Epithelial cell of proximal tubule (primary cell): Measurements from ENCODE around the gene VKORC1L1. TPM values are rescaled to one million over a fixed set of nuclear protein-coding genes. Genes with fewer than 3 reads are reported as not detected.
A peak's percentile ranks its signal among the peaks of the same experiment; 100 is the strongest.
"Not testable (repeated sequence)": the region's sequence is repeated elsewhere in the genome, so short reads cannot be mapped to it uniquely, and the experiment has no call there.

ENCODE experiments used
- DNase-seq: peaks from one replicate; pipeline ENCODE4 v3.0.0-alpha.2; 2011; ENCODE audit warnings: low read depth
- H3K4me3 ChIP-seq: 2 replicates; pipeline ENCODE4 v1.5.1; 2011; ENCODE audit warnings: low read depth, mild to moderate bottlenecking, low read length
- total RNA-seq: library from RNA; depleted of rRNA; stranded (reverse); fragments of >200 nt; gene quantifications from 2 replicates; pipeline ENCODE4 v1.2.3, GENCODE V29; 2015
- TF ChIP-seq, protein P1 (sequence below): conservative IDR thresholded peaks from 2 replicates; pipeline ENCODE4 v1.5.1; 2012; ENCODE audit warnings: low read depth, mild to moderate bottlenecking, low read length

The VKORC1L1 gene
- total RNA-seq, 1 donor from 2014 or later = 13.8 TPM

DNA sequence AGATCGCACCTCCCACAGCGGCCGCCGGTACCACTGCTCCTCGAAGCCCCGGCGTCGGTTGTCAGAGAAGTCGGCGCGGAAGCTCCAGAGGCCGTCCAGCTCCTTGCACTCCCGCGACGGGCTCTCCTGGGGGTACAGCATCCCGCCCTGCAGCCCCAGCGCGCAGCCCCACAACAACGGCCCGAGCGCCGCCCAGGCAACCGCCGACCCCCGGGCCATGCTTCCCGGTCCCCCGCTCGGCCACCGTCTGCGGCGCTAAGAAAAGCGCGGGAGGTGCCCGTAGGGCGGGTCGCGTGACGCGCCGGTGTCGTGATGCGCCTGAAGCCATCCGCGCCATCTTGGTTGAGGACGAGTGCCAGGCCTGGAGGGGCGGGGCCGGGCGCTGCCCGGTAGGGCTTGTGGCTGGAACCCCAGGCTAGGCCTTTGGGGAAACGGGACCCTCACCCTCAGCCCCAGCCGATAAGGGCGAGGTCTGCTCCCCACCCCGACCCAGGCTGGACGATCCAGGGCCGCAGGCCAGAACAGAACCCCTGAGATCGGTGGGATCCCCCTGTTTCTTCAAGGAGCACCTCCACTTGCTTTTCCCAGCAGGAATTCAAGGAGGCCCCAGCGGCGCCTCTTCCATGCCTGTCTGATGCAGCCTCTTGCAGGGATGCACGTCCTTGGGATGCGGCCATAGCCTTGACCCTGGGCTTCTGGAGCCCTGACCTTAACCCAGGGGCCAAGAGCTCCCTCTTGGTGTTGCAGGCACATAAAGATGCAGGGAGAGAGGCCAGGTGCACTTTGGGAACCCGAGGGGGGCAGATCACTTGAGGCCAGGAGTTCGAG, 109.3 kb downstream of the VKORC1L1 start, which contains the start of gene GUSB:
GUSB (minus strand) TSS at position 249 of the 828 bp plus-strand sequence; CDS start at position 219, 30 bp downstream.
- DNase-seq = no peak
- peak within 1 kb of the TSS; percentile 79 for H3K4me3 ChIP-seq
- TF ChIP-seq, protein P1, sequence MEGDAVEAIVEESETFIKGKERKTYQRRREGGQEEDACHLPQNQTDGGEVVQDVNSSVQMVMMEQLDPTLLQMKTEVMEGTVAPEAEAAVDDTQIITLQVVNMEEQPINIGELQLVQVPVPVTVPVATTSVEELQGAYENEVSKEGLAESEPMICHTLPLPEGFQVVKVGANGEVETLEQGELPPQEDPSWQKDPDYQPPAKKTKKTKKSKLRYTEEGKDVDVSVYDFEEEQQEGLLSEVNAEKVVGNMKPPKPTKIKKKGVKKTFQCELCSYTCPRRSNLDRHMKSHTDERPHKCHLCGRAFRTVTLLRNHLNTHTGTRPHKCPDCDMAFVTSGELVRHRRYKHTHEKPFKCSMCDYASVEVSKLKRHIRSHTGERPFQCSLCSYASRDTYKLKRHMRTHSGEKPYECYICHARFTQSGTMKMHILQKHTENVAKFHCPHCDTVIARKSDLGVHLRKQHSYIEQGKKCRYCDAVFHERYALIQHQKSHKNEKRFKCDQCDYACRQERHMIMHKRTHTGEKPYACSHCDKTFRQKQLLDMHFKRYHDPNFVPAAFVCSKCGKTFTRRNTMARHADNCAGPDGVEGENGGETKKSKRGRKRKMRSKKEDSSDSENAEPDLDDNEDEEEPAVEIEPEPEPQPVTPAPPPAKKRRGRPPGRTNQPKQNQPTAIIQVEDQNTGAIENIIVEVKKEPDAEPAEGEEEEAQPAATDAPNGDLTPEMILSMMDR = no peak

DNA sequence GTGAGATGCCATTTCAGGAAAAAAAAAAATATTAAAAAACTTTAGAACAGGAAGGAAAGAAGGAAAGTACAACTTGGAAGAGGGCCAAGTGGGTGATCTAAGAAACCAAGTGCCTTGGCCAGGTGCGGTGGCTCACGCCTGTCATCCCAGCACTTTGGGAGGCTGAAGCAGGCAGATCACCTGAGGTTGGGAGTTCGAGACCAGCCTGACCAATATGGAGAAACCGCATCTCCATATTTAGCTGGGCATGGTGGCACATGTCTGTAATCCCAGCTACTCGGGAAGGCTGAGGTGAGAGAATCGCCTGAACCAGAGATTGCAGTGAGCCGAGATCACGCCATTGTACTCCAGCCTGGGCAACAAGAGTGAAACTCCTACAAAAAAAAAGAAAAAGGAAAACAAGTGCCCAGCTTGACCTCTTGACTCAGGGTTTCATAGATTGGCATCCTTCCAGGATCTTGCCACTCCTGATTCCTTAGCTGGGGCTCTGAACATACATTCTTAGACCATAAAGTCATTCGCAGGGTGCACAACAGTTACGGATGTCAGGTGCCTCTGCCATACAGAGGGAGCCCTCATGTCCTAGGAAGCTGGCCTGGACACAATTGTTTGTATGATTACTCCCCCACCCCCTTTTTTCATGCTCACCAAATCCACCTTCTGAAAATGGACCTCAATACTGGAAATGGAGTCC, 111.2 kb downstream of the VKORC1L1 start:
- DNase-seq = peak; percentile 83
- TF ChIP-seq, protein P1 = no peak

DNA sequence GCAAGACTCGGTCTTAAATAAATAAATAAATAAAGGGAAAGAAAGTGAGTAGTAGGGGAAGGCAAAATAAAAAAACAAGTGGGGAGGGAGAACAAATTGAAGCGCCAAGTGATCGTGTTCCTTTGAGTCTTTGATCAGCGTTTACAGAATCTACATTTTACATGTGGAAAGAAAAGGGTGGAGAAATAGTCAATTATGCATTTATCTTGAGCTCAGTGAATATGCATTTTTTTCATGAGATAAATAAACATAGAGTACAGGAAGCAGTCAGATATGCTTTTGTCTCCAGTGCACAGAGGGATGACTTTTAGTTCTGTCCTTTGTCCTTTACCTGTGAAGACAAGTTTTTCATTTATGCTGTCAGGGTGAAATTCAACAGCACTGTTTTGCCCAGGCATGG, 115.2 kb downstream of the VKORC1L1 start:
- TF ChIP-seq, protein P1 = no peak
- DNase-seq = no peak
- no peak overlapping the region for H3K4me3 ChIP-seq

More for the DNA sequence above, 111.2 kb downstream of the VKORC1L1 start:
- no peak overlapping the region for H3K4me3 ChIP-seq

DNA sequence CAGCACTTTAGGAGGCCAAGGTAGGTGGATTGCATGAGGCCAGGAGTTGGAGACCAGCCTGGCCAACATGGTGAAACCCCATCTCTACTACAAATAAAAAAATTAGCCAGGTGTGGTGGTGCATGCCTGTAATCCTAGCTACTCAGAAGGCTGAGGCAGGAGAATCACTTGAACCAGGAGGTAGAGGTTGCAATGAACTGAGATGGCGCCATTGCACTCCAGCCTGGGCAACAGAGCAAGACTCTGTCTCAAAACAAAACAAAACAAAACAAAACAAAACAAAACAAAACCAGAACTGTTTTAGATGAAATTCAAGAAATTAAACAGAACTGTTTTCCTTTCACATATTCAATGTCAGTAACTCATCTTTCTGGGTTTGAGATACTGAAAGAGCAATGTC, 115.6 kb downstream of the VKORC1L1 start:
- DNase-seq, H3K4me3 ChIP-seq: not testable (repeated sequence)

DNA sequence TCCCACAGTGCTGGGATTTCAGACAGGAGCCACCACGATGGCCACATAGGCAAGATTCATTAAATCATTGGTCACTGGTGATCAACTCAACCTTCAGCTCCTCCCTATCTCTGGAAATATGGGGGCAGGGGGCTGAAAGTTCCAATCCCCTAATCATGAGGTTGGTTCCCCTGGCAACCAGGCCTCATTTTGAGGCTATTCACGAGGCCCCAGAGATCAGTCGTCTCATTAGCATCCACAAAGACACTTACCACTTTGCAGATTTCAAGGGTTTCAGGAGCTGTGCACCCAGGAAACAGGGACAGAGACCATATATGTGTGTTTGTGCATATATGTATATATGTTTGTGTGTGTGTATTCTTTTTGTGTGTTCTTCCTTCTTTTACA, 116.8 kb downstream of the VKORC1L1 start:
- DNase-seq = no peak
- no peak overlapping the region for H3K4me3 ChIP-seq
- TF ChIP-seq, protein P1 = no peak

DNA sequence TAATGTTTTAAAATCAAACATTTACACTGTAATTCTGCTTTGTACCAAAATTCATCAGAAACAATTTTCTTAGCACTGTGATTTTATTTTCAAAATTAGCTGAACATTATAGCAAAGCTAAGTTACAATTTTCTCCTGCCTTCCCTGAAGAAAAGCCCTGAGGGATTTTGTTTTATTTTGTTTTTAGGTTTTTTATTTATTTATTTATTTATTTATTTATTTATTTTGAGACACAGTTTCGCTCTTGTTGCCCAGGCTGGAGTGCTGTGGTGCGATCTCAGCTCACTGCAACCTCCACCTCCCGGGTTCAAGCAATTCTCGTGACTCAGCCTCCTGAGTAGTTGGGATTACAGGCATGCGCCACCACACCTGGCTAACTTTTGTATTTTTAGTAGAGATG, 119.0 kb downstream of the VKORC1L1 start:
- DNase-seq, H3K4me3 ChIP-seq: not testable (repeated sequence)

DNA sequence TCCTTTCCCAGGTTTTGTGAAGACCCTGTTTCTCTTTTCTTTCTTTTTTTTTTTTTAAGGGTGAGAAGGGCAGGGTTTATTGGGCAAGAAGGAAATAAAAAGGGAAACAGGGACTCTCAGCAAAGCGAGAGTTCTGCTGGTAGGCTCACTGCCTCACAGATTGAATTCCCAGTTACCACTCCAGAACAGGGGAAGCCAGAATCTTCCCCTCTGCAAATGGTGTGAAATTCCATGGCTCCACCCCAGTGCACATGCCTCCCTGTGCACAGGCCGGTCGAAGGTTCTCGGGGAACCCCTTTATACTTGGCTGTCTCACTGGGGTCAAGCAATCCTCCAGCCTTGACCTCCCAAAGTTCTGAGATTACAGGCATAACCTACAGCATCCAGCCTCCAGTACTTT, 119.7 kb downstream of the VKORC1L1 start:
- TF ChIP-seq, protein P1 = no peak
- DNase-seq = no peak
- H3K4me3 ChIP-seq = no peak overlapping the region

DNA sequence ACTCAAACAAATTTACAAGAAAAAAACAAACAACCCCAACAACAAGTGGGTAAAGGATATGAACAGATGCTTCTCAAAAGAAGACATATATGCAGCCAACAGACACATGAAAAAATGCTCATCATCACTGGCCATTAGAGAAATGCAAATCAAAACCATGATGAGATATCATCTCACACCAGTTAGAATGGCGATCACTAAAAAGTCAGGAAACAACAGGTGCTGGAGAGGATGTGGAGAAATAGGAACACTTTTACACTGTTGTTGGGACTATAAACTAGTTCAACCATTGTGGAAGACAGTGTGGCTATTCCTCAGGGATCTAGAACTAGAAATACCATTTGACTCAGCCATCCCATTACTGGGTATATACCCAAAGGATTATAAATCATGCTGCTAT, 122.1 kb downstream of the VKORC1L1 start:
- H3K4me3 ChIP-seq, DNase-seq: not testable (repeated sequence)

DNA sequence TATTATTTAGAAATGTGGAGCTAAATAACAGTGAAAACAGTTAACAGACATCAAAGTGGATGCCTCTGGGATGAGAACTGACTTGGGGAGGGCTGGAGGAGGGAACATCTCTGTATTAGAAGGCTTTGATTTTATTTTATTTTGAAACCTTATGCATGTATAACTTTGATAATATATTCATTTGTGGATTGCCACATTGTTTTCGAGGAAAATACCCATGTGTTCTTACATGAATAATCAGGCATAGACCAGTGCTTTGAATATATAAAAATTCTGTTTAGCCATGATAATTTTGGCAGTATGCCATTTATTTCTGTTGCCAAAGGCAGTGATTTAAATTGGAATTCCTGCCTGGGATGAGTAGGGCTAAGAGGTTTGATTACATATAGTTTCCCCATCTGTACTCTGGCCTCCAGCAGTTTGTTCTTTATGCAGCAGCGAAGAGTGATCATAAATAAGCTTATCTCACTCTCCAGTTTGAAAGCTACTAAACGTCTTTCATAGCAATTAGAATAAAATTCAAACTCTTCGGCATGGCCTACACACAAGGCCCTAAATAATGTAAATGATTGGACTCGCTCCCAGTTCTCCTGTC, 128.0 kb downstream of the VKORC1L1 start:
- not testable (repeated sequence) for DNase-seq, H3K4me3 ChIP-seq

DNA sequence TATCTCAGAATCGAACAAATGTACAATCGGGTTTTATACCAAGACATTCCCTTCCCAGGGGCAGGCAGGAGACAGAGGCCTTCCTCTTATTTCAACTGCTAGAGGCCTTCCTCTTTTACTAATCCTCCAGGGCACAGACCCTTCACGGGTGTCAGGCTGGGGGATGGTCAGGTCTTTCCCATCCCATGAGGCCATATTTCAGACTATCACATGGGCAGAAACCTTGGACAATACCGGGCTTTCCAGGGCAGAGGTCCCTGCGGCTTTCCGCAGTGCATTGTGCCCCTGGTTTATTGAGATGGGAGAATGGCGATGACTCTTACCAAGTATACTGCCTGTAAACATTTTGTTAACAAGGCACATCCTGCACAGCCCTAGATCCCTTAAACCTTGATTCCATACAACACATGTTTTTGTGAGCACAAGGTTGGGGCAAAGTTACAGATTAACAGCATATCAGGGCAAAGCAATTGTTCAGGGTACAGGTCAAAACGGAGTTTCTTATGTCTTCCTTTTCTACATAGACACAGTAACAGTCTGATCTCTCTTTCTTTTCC, 132.3 kb downstream of the VKORC1L1 start:
- DNase-seq = not testable (repeated sequence)

More for the DNA sequence above, 132.3 kb downstream of the VKORC1L1 start:
- not testable (repeated sequence) for H3K4me3 ChIP-seq
